Measurements from ENCODE around the gene FLT4.

- TF ChIP-seq CTCF (IDR thresholded peaks at IDR 0.05; ENCODE audit: low read depth, low read length) (no peak), EZH2phosphoT487 (IDR thresholded peaks at IDR 0.05; ENCODE audit: low read depth) (no peak)
These were observed 6.1 kb downstream of the FLT4 start for GRCh38 chr5:180643191-180643851.
